ENCODE results near the gene ZNF84.

Gene ZNF84

DNA sequence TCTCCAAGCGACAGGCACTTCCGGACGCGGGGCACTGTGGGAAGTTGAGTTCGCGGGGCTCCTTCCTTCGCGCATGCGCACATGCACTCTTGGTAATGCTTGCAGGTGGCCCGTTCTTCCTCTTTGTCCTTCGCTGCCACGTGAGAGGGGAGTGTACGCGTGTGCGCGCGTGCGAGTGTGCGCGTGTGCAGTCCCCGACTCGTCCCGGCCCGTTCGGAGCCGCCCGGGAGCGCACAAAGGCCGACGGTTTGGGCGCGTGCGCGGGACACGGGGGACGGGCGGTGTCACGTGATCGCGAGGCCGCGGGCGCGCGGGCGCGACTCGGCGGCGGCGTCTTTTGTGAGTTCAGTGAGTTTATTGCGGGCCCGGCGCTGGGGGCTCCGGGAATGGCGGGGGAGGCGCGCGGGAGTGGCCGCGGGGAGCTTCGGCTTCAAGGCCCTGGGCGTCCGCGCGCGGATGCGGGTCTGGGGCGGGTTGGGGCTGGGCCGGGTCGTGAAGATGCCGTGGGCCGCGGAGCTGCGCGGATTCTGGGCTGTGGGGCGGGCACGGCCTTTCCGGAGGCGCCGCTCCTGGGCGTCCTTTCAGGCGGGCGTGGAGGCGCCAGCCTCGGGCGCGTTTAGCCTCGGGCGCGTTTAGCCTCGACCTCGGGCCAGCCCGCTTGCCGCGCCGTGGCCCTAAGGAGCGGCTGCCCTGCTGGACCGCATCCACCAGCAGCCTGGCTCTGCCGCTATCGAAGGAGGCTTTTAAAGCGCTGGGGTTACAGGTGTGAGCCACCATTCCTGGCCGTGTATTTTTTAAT lies at the start of gene ZNF84:
TSS of gene ZNF84 (plus strand) at position 303 of the 799 bp plus-strand sequence. CDS start 3,959 bp downstream, outside the sequence.
- peak; percentile 95 to 97 for DNase-seq

DNA sequence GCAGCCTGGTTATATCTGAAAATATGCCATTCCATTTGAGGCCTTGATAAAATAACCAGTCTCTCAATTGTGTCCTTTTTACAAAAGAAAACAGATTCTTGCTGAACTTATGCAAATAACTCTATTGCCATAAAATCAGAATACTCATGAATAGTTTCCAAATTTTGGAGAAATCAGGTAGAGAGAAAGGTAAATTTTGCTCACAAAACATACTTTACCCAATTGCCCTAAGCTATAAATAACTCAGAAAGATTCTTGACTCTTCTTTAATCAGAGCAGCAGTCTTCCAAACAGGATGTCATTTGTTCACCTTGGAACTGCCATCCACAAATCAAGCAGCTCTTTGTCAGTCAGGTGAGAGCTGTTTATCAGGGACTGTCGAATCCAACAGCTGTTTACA lies 38.6 kb upstream of the ZNF84 start:
- no peak for DNase-seq

DNA sequence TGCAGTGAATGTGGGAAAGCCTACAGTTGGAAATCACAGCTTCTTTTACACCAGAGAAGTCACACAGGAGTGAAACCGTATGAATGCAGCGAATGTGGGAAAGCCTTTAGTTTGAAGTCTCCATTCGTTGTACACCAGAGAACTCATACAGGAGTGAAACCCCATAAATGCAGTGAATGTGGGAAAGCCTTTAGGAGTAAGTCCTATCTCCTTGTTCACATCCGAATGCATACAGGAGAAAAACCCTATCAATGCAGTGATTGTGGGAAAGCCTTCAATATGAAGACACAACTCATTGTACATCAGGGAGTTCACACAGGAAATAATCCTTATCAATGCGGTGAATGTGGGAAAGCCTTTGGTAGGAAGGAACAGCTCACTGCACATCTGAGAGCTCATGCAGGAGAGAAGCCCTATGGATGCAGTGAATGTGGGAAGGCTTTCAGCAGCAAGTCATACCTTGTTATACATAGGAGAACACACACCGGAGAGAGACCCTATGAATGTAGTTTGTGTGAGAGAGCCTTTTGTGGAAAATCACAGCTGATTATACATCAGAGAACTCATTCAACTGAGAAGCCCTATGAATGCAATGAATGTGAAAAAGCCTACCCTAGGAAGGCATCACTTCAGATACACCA lies 26.5 kb upstream of the ZNF84 start:
- DNase-seq: no peak

DNA sequence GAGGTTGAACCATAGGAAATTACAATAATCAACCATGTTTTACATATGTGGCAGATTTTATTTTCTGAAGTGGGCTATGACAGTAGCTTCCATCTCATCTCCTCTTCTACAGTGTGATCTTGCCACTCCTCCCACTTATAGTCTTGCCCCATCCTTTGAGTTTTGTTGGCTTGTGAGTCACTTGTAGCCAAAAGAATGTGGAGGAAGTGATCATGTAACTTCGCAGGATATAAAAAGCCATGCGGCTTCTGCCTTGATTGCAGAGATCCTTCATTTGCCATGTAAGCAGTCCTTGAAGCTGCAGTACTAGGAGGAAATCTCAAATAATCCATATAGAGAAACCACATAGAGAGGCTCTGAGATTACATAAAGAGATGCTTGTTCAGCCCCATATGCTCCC lies 13.7 kb upstream of the ZNF84 start:
- DNase-seq: no peak

DNA sequence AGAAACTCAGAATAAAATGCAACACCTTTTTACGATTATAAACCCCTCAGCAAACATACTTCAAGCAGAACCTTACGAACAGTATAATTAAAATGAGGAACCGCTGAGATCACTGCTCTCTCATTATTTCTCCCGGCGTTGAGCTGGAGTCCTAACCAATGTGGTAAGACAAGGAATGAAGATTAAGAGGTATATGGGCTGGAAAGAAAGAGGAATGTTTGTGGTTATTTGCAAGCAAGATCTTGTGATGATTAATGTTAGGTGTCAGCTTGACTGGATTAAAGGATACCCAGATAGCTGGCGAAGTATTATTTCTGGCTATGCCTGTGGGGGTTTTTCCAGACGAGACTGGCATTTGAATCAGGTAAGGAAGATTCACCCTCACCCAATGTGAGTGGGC lies 10.3 kb upstream of the ZNF84 start:
- no peak for DNase-seq

DNA sequence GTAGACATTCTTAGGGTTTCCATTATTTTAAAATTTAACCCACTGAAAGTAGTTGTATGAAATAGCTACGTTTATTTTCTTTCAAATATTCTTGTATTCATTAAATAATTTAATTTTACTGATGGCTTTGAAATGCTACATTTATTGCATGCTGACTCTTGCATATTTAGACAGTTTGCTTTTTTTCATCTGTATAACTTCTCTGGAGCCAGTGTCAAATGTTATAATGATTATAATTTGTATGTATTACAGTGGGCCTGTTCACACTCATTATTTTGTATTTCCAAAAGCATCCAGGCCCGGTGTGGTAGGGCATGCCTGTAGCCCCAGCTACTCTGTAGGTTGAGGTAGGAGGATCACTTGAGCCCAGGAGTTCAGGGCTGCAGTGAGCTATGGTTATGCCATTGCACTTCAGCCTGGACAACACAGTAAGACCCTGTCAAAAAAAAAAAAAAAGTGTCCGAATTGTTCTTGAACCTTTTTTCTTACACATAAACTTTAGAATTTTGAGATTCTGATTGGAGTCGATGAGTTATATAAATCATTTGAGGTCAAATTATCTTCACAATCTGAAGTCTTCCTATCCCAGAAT lies 905 bp downstream of the ZNF84 start:
- peak in 1 of 2 experiments; percentile 36 for DNase-seq

DNA sequence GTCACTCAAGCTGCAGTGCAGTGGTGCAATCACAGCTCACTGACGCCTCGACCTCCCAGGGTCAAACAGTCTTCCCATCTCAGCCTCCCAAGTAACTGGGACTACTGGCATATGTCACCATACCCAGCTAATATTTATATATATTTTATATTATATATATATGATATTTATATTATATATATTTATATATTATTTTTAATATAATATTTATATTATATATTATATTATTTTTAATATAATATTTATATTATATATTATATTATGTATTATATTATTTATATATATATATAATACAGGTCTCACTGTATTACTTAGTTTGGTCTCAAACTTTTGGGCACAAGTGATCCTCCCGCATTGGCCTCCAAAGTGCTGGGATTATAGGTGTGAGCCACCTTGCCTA lies 9.4 kb downstream of the ZNF84 start:
- no peak for DNase-seq

DNA sequence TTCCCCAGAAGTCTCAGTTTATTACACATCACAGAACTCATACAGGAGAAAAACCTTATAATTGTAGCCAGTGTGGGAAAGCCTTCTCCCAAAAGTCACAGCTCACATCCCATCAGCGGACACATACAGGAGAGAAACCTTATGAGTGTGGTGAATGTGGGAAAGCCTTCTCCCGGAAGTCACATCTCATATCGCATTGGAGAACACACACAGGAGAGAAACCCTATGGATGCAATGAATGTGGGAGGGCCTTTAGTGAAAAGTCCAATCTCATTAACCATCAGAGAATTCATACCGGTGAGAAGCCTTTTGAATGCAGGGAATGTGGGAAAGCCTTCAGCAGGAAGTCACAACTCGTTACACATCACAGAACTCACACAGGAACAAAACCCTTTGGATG lies 20.1 kb downstream of the ZNF84 start:
- DNase-seq: no peak

DNA sequence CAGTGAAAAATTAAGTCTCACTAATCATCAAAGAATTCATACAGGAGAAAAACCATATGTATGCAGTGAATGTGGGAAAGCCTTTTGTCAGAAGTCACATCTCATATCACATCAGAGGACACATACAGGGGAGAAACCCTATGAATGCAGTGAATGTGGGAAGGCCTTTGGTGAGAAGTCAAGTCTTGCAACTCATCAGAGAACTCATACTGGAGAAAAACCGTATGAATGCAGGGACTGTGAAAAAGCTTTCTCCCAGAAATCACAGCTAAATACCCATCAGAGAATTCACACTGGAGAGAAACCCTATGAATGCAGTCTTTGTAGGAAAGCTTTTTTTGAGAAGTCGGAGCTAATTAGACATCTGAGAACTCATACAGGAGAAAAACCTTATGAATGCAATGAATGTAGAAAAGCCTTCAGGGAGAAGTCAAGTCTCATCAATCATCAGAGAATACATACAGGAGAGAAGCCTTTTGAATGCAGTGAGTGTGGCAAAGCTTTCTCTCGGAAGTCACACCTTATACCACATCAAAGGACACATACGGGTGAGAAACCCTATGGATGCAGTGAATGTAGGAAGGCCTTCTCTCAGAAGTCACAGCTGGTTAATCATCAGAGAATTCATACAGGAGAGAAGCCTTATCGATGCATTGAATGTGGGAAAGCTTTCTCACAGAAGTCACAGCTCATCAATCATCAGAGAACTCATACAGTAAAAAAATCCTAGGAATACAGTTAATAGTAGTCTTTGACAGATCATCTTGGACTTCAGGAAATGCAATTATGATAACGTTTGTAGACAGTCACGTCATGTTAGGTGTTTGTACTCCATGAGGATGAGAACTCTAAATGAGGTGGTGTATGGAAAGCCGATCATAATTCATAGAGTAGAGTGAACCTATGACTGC lies 21.1 kb downstream of the ZNF84 start:
- DNase-seq: no peak

DNA sequence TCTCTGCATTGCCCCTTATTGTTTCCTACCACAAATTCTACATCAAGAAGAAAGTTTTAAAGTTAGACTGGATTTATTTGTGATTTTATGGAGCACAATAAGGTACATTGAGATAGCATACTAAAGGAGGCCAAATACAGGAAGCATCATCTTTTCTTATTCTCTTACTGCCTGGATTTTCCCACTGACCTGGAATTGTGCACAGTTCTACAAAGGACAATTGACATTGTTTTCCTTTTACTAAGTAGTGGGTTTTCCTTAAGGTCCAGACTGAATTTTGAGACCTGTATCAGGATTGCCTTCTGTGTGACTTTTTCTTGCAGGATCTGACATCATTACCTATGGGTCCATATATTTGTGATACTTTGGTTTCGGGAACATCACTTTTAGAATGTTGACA lies 24.6 kb downstream of the ZNF84 start:
- no peak for DNase-seq

DNA sequence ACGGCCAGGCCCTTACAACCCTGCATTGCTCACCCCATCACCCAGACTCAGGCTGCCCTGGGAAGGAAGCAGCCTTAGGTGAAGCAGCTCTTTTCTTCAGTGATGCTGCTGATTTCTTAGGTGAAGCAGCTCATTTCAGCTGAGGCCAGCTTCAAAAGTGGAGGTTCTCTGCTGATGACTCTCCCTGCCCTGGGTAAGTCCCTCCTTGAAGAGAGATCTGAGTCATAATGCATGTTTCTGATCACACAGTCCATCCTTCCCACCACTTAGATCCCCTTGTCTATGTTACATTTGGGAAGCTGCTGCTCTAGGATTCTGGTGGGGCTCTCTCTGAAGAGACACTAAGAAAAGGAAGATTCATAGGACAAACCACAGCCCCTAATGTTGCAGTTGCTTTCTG lies 26.2 kb downstream of the ZNF84 start:
- no peak for DNase-seq

DNA sequence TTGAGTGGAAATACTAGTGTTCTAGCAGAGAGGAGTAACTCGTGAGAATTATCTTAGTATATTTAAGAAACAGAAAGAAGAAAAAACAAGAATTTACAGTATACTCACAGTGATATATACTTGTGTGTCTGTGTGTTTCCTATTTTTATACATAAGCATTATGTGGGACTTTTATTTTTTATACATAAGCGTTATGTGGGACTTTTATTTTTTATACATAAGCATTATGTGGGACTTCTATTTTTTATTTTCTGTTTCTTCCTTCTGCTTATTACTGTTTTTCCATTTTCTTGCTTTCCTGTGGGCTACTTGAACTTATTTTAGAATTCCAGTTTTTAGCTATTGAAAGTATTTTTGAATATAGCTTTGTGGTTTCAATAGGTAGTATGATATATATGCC lies 36.5 kb downstream of the ZNF84 start:
- DNase-seq: no peak

DNA sequence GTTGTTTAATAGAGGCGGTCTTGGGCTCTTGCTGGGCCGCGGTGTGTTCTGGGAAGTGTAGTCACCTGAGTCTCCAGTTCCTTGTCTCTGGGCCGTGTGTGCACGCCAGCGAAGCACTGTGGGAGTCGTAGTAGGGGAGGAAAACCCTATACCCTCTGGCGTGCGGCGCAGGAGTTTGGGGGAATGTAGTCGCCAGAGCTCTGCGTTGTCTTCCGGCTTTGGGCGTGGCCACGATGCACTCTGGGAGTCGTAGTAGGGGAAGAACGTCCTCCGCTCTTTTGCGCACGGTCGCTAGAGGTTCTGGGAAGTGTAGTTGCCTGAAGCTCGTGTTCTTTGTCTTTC lies 42.7 kb downstream of the ZNF84 start:
- DNase-seq: peak; percentile 97 to 99

DNA sequence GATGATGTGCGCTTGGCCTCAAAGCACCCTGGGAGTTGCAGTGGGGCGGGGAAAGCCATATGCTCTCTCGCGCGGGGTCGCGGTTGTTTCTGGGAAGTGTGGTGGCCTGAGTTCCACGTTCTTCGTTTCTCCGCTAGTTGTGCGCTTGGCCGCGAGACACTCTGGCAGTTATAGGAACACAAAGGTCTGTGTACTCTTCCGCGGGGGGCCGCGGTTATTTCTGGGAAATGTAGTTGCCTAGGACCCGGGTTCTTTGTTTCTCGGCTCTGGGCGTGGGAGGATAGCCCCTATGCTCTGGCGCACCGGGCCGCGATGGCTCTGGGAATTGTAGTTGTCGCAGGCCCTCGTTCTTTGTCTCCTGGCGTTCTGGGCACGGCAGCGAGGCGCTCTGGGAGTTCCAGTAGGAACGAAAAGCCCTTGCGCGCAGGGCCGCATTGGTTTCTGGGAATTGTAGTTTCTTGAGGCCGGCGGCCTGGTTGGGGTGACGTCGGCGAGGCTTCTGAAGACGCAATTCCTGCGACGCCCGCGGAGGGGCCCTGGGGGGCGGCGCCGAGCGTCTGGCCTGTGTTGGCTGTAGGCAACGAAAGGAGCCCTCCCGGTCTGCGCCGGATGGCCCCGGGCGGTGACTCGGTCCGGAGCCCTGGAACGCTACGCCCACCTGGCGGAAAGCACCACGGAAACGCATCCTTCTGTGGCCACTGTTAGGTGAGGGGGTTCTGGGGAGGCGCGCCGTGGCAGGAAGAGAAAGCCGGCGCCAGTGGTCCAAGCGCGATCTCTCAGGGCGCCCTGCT lies 43.3 kb downstream of the ZNF84 start, which contains the start of gene ZNF140:
TSS of gene ZNF140 (plus strand) at position 556 of the 791 bp plus-strand sequence. CDS start 398 bp downstream, outside the sequence.
- peak; percentile 87 to 94 for DNase-seq

DNA sequence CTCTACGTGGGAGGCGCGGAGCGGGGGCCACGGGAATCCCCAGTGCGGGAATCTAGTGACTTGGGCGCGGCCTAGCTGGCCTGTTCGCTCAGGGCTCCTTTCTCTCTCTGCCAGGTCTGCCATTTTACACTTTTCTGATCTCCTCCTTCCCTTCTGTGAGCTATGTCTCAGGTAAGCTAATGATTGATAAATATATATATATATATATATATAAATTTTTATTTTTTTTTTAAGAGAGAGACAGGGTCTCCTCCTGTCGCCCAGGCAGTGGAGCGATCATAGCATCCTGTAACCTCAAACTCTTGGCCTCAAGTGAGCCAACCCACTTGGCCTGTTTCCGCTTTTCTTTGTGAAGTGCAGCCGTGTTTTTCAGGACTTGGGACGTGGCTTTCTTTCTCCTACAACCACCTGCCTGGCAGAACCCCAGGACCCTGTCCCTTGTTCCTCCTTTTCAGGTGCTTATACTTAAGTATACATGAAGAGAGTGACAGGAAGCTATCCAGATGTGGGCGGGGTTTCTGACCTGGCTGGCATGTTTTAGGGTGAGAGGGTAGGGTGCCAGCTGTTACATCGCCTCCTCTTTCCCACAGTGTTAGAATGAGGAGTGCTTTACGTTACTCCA lies 44.0 kb downstream of the ZNF84 start:
- no peak for DNase-seq

DNA sequence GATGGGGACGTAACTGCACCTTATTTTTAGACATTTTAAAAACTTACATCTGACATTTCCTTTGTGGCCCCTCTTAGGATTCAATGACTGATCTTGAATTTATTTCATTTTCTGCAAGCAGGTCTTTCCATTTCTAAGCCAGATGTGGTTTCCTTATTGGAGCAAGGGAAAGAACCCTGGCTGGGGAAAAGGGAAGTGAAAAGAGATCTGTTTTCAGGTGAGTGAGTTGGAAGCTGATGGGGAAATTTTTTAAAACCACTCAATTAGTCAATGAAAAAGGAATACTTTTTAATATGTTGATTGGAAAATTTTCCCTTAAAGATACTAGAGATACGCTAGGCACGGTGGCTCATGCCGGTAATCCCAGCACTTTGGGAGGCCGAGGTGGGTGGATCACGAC lies 46.0 kb downstream of the ZNF84 start:
- DNase-seq: no peak

DNA sequence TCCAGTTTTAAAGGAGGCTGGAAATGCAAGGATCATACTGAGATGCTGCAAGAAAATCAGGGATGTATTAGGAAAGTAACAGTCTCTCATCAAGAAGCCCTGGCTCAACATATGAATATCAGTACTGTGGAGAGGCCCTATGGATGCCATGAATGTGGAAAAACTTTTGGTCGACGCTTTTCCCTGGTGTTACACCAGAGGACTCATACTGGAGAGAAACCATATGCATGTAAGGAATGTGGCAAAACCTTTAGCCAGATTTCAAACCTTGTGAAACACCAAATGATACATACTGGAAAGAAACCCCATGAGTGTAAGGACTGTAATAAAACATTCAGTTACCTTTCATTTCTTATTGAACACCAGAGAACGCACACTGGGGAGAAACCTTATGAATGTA lies 68.3 kb downstream of the ZNF84 start:
- no peak for DNase-seq

DNA sequence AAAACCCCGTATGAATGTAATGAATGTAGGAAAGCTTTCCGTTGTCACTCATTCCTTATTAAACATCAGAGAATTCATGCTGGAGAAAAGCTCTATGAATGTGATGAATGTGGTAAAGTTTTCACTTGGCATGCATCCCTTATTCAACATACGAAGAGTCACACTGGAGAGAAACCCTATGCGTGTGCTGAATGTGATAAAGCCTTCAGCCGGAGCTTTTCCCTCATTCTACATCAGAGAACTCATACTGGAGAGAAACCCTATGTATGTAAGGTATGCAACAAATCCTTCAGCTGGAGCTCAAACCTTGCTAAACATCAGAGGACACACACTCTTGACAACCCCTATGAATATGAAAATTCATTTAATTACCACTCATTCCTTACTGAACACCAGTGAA lies 68.9 kb downstream of the ZNF84 start:
- no peak for DNase-seq

DNA sequence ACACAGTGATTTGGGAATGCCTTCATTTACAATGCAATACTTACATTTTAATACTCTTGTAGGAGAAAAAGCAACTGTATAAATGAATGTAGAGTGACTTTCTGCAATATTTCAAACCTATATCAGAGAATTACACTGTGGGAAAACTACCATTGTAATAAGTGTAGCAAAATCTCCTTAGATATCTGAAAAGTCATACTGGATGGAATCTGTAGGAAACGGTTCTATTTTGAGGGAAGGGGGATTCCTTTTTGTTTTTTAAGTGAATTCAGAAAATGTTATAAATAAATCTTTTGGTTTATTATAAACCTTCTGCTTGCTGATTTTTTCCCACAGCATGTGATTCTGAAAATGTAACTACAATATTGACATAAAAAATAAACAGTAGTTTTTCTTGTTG lies 69.8 kb downstream of the ZNF84 start:
- no peak for DNase-seq

DNA sequence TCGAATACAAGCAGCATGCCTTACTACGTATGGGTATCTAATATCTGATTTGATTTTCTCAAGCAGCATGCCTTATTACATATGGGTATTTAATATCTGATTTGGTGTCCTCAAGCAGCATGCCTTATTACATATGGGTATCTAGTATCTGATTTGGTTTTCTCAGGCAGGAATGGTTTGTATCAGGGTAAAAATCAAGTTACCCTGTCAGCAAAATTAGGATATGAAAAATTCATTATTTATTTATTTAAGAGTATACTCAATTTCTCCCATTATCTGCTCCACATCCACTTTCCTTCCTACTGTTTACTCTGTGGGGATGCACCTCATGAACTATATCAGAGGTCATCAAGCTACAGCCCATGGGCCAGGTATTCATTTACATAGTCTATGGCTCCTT lies 70.8 kb downstream of the ZNF84 start:
- DNase-seq: no peak
